H1 (cell line): ENCODE data around the gene KANSL2. TPM values are rescaled to one million over a fixed set of nuclear protein-coding genes. Genes with fewer than 3 reads are reported as not detected.

Experiments used
- CEBPB ChIP-seq: IDR thresholded peaks from 2 replicates; pipeline ENCODE4 v1.6.1; 2012; ENCODE audit warnings: low read depth, low read length
- EGR1 ChIP-seq: IDR thresholded peaks from 2 replicates; pipeline ENCODE4 v1.6.1; 2011; ENCODE audit warnings: low read depth, low read length, borderline replicate concordance
- GTF2F1 ChIP-seq: IDR thresholded peaks from 2 replicates; pipeline ENCODE4 v1.6.1; 2012; ENCODE audit warnings: low read depth, low read length, improper control_type of control experiment, borderline replicate concordance
- RFX5 ChIP-seq: IDR thresholded peaks from 2 replicates; pipeline ENCODE4 v1.6.1; 2011; ENCODE audit warnings: low read depth, low read length, improper control_type of control experiment, borderline replicate concordance
- SRF ChIP-seq: IDR thresholded peaks from 2 replicates; pipeline ENCODE4 v1.6.1; 2011; ENCODE audit warnings: mild to moderate bottlenecking, low read depth, low read length, moderate library complexity
- TAF1 ChIP-seq: IDR thresholded peaks from 2 replicates; pipeline ENCODE4 v1.6.1; 2011; ENCODE audit warnings: mild to moderate bottlenecking, low read depth, low read length
- TBP ChIP-seq: IDR thresholded peaks from 2 replicates; pipeline ENCODE4 v1.6.1; 2011; ENCODE audit warnings: low read depth, low read length, improper control_type of control experiment
- TCF12 ChIP-seq: IDR thresholded peaks from 2 replicates; pipeline ENCODE4 v1.6.1; 2011; ENCODE audit warnings: low read depth, mild to moderate bottlenecking, low read length
- ZNF274 ChIP-seq: IDR thresholded peaks from 2 replicates; pipeline ENCODE4 v1.7.0; 2012; ENCODE audit warnings: low read length, borderline replicate concordance; ENCODE audit errors: extremely low read depth
- polyA plus RNA-seq, 7 experiments: library from polyadenylated mRNA; depleted of rRNA in 3 of 7; stranded (reverse) in 5 of 7; unstranded in 2 of 7; fragments of >200 nt in 5 of 7; fragments of 200-250 nt in 2 of 7; gene quantifications; 1 replicate in 5 of 7; 2 replicates in 1 of 7; 4 replicates in 1 of 7; pipeline versions ENCODE4 v1.2.1 to v1.2.3, GENCODE V29; 2011 to 2013; ENCODE audit warnings: missing spikeins in 2 of 7, mixed read lengths in 2 of 7
- total RNA-seq: library from RNA; stranded (reverse); fragmentation: NEBNext Ultra II Directional; extraction: Animal tissue kit (Norgen Biotek cat#: 25700); gene quantifications from 2 replicates; pipeline ENCODE4 v1.2.1, GENCODE V29; 2021
- TF ChIP-seq, protein P1 (sequence below): fragments of 300-600 bp; sonication (generic); IDR thresholded peaks from 2 replicates; pipeline ENCODE4 v1.7.1; 2012; ENCODE audit warnings: low read length, moderate library complexity, mild to moderate bottlenecking, inconsistent platforms; ENCODE audit not compliant: insufficient replicate concordance
- TF ChIP-seq, protein P2 (sequence below): IDR thresholded peaks from 2 replicates; pipeline ENCODE4 v1.6.1; 2012; ENCODE audit warnings: inconsistent platforms

The KANSL2 gene
- total and polyA plus RNA-seq, 2 of the 8 experiments (the other 6 are each of a cell fraction or from before 2014, with no cell fraction given) = 48.4 to 50.7 TPM

DNA sequence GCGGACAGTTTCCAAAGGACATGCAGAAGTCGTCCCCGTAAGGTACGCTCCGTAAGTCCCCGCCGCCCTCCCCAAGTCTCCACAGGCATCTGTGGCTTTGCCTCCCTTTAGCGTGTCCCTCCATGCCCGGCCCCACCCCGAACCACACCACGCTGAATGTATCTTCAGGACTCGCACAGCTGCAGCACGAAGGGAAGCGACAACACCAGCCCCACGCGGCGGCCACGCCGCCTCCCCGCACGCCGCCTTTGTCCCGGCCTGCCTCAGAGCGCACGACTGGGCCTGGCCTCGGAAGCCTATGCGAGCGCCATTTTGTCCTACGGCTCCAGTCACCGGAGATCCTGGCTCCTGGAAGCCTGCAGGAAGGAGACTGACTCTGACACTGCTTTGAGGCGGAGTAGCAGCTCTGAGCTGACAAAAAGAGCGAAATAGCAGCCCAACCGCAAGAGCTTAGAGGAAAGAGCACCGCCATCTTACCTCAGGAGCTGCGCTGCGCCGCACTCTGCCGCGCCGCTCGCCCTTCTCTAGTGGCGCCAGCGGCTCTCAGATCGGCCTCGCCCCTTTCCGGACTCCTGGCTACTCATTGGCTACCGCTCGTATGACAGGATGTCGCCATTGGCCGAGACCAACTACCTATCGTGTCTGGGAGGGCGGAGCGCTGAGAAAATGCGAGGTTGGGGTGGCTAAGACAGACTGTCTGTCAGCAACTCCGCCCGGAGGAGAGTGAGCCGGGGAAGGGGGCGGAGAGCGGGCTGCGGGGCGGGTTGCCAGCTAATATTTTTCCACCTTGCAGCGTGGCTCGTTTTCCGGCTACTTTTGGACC, at the start of gene KANSL2 (continued):
- TF ChIP-seq, protein P1, sequence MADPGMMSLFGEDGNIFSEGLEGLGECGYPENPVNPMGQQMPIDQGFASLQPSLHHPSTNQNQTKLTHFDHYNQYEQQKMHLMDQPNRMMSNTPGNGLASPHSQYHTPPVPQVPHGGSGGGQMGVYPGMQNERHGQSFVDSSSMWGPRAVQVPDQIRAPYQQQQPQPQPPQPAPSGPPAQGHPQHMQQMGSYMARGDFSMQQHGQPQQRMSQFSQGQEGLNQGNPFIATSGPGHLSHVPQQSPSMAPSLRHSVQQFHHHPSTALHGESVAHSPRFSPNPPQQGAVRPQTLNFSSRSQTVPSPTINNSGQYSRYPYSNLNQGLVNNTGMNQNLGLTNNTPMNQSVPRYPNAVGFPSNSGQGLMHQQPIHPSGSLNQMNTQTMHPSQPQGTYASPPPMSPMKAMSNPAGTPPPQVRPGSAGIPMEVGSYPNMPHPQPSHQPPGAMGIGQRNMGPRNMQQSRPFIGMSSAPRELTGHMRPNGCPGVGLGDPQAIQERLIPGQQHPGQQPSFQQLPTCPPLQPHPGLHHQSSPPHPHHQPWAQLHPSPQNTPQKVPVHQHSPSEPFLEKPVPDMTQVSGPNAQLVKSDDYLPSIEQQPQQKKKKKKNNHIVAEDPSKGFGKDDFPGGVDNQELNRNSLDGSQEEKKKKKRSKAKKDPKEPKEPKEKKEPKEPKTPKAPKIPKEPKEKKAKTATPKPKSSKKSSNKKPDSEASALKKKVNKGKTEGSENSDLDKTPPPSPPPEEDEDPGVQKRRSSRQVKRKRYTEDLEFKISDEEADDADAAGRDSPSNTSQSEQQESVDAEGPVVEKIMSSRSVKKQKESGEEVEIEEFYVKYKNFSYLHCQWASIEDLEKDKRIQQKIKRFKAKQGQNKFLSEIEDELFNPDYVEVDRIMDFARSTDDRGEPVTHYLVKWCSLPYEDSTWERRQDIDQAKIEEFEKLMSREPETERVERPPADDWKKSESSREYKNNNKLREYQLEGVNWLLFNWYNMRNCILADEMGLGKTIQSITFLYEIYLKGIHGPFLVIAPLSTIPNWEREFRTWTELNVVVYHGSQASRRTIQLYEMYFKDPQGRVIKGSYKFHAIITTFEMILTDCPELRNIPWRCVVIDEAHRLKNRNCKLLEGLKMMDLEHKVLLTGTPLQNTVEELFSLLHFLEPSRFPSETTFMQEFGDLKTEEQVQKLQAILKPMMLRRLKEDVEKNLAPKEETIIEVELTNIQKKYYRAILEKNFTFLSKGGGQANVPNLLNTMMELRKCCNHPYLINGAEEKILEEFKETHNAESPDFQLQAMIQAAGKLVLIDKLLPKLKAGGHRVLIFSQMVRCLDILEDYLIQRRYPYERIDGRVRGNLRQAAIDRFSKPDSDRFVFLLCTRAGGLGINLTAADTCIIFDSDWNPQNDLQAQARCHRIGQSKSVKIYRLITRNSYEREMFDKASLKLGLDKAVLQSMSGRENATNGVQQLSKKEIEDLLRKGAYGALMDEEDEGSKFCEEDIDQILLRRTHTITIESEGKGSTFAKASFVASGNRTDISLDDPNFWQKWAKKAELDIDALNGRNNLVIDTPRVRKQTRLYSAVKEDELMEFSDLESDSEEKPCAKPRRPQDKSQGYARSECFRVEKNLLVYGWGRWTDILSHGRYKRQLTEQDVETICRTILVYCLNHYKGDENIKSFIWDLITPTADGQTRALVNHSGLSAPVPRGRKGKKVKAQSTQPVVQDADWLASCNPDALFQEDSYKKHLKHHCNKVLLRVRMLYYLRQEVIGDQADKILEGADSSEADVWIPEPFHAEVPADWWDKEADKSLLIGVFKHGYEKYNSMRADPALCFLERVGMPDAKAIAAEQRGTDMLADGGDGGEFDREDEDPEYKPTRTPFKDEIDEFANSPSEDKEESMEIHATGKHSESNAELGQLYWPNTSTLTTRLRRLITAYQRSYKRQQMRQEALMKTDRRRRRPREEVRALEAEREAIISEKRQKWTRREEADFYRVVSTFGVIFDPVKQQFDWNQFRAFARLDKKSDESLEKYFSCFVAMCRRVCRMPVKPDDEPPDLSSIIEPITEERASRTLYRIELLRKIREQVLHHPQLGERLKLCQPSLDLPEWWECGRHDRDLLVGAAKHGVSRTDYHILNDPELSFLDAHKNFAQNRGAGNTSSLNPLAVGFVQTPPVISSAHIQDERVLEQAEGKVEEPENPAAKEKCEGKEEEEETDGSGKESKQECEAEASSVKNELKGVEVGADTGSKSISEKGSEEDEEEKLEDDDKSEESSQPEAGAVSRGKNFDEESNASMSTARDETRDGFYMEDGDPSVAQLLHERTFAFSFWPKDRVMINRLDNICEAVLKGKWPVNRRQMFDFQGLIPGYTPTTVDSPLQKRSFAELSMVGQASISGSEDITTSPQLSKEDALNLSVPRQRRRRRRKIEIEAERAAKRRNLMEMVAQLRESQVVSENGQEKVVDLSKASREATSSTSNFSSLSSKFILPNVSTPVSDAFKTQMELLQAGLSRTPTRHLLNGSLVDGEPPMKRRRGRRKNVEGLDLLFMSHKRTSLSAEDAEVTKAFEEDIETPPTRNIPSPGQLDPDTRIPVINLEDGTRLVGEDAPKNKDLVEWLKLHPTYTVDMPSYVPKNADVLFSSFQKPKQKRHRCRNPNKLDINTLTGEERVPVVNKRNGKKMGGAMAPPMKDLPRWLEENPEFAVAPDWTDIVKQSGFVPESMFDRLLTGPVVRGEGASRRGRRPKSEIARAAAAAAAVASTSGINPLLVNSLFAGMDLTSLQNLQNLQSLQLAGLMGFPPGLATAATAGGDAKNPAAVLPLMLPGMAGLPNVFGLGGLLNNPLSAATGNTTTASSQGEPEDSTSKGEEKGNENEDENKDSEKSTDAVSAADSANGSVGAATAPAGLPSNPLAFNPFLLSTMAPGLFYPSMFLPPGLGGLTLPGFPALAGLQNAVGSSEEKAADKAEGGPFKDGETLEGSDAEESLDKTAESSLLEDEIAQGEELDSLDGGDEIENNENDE = no peak
- TF ChIP-seq TCF12 (no peak), CEBPB (no peak), TAF1 (peak; percentile 98), TBP (peak; percentile 93), SRF (no peak), GTF2F1 (peak; percentile 56; the same call in 1 of the 2 replicates), EGR1 (no peak), RFX5 (no peak), ZNF274 (no peak)
- TF ChIP-seq, protein P2, sequence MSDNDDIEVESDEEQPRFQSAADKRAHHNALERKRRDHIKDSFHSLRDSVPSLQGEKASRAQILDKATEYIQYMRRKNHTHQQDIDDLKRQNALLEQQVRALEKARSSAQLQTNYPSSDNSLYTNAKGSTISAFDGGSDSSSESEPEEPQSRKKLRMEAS = peak; percentile 86
